Measurements from ENCODE around the gene CASZ1. TPM values are rescaled to one million over a fixed set of nuclear protein-coding genes. Genes with fewer than 3 reads are reported as not detected.

Gene CASZ1
- total and polyA plus RNA-seq, 9 of the 15 experiments (the other 6 are each of a cell fraction or from before 2014, with no cell fraction given): 0.01 to 4.0 (median 0.76) TPM; not detected in 1

- H3K4me2 ChIP-seq (ENCODE audit: insufficient read depth, low read length): no peak overlapping the region
- H4K20me1 ChIP-seq (replicated peaks; ENCODE audit: control insufficient read depth, insufficient read depth, low read length): peaks cover 8% of the 10 kb centered on the region
- peaks cover 6 to 14% of the 10 kb centered on the region in 2 experiments; a peak in 3 of 5 replicates for H3K27me3 ChIP-seq (ENCODE audit: control insufficient read depth in 2 of 2, insufficient read depth in 2 of 2, low read length in 2 of 2)
- no peaks in the 10 kb centered on the region for H3K79me2 ChIP-seq (ENCODE audit: control insufficient read depth, insufficient read depth, low read length)
- no peak overlapping the region for H3K27ac ChIP-seq (ENCODE audit: extremely low read depth, low read depth, low read length)
- WGBS (ENCODE audit: insufficient coverage, low coverage, missing lambda C conversion rate): 42% methylated on average over 10 of the region's 10 CpGs
- DNase-seq (ENCODE audit: extremely low read depth in 1 of 4, low spot score in 3 of 4) (no peak), FAIRE-seq (no peak), ATAC-seq (no peak)
- in situ Hi-C loops (cut with MboI): no loop called here
- H2AFZ ChIP-seq (ENCODE audit: low read depth, low read length): no peak overlapping the region
- intact Hi-C loops (cut with micrococcal nuclease): no loop called here
- ChIA-PET POLR2A (interaction anchor here (0.5 to 1.6 kb wide), 3 partner anchors 9 to 1024 kb away, joined by 3 to 5 read pairs (median 5); no protein-coding TSS in a partner anchor), CTCF (ENCODE audit: low intra/inter-chr PET ratio) (no interaction called here)
- no peak overlapping the region for H3K4me3 ChIP-seq
- no peak overlapping the region; a peak in 1 of 4 replicates for H3K9ac ChIP-seq (ENCODE audit: insufficient read depth in 1 of 2, low read depth in 2 of 2, low read length in 2 of 2)
- H3K9me1 ChIP-seq (ENCODE audit: control insufficient read depth, insufficient read depth, low read length): no peaks in the 10 kb centered on the region
- H3K36me3 ChIP-seq (ENCODE audit: control insufficient read depth, insufficient read depth, low read length): no peaks in the 10 kb centered on the region
- BruUV-seq (replicated peaks): no TSS peak
- no peaks in the 10 kb centered on the region for H3K9me3 ChIP-seq (replicated peaks; ENCODE audit: control insufficient read depth, insufficient read depth, low read depth, low read length)
- no peak for TF ChIP-seq ZNF696 (CRISPR knock-in tag; conservative IDR thresholded peaks at IDR 0.05)
- no peak for TF ChIP-seq BRCA1 (IDR thresholded peaks at IDR 0.05)
- peak; percentile 67; the same call in 1 of the 2 replicates for TF ChIP-seq BRCA1 (CRISPR knock-in tag; IDR thresholded peaks at IDR 0.05)
- TF ChIP-seq XRCC4 (IDR thresholded peaks at IDR 0.05; ENCODE audit: extremely low read depth, insufficient read depth, insufficient read length): no peak
- no peak for TF ChIP-seq BCOR (IDR thresholded peaks at IDR 0.05)
- TF ChIP-seq MEIS2 (IDR thresholded peaks at IDR 0.05; ENCODE audit: partially characterized antibody): no peak
- TF ChIP-seq HNRNPH1 (optimal IDR thresholded peaks at IDR 0.05; ENCODE audit: low read depth, low read length): no peak
- peaks cover 9 to 51% of the 10 kb centered on the region in 2 experiments; a peak in 4 of 5 replicates for H3K4me1 ChIP-seq (replicated peaks in 1 of 2; ENCODE audit: control insufficient read depth in 2 of 2, insufficient read depth in 2 of 2, low read length in 2 of 2)
These were observed 108.0 kb downstream of the CASZ1 start for GRCh38 chr1:10688409-10688786.
